DMS 273 (cell line): ENCODE measurements around the gene PIR.

Experiments used
- DNase-seq: peaks from one replicate; lab custom pipeline; 2025; ENCODE audit not compliant: unreplicated experiment; lab: John Stamatoyannopoulos, UW

The PIR gene

DNA sequence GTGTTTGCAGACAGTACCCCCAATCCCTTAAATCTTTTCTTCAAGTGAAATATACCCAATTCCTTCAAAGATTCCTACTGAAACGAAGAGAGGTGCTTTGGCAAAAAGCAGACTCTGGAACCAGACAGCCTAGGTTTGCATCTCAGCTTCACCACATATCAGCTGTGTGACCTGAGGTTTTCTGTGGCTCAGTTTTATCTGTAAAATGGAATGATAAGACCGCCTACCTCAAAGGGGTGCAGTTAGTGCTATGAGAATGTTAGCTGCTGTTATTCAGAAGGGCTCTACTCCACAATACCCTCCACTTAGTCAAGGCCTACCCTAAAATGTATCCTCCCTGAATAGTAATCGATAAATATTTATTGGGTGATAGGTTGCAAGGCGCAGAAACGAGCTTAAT lies 664 bp downstream of the PIR start:
- no peak for DNase-seq

DNA sequence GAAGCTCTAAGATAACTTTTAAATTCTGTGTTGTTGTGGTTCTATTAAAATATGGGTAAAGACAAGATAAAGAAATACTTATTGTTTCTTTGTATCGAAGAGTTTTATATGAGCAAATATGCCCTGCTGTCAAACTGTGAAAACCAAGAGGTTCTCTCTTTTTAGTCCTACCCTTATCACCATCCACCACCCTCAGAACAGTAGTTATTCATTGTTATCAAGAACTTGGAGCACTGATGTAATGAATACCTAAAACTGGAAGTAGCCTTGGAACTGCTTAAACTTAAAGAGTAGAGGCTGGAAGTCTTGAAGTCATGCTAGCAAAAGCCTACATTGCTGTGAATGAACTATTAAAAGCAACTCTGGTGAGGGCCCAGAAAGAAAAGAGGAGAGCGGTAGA lies 9.2 kb downstream of the PIR start:
- no peak for DNase-seq

DNA sequence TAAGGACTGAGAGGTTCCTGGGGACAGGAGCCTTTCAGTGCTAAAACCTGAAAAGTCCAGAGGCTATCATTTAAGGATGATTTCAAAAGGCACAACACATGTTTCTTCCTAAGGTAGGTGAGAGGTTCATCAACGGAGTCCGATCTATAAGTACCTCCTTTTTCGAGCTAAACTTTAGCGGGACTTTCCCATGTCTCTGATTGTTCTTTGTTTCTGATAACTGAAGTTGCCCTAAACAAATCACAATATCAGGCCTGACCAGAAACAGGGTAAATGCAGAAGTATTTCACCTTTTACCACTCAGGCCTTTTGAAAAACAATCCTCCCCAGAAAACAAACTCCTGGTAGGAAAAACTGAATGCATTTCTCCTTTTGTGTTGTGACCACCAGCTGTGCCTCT lies 17.6 kb downstream of the PIR start:
- no peak for DNase-seq

DNA sequence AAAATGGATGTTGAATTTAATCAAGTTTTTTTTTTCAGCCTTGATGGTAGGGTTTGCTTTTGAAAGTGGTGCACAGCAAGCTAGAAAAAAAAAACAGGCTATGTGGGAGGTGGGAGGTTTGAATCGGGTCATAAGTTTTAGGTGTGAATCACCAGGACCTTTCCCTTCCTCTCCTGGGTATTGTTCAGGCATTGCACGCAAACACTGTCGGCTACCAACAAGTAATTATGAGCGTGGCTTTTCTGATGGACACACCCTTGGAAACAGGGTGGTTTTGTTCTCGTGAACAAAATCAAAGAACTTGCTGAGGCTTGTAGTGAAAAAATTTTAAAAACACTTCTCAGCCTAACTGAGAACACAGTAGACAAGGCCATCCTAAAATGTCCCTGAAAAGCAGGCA lies 18.1 kb downstream of the PIR start:
- no peak for DNase-seq

DNA sequence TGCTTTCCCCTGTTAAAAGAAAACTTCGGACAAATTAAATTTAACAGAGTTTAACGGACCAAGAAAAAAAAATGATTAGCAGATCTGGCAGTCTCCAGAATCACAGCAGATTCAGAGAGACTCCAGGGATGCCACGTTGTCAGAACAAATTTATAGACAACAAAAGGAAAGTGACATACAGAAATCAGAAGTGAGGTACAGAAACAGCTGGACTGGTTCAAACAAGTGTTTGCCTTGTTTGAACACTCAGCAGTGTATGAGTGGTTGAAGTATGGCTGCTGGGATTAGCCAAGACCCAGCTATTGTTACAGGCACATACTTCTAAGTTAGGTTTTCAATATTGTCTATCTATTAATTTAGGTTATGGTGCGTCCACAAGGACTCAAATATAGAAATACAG lies 19.1 kb downstream of the PIR start:
- DNase-seq, result no peak

DNA sequence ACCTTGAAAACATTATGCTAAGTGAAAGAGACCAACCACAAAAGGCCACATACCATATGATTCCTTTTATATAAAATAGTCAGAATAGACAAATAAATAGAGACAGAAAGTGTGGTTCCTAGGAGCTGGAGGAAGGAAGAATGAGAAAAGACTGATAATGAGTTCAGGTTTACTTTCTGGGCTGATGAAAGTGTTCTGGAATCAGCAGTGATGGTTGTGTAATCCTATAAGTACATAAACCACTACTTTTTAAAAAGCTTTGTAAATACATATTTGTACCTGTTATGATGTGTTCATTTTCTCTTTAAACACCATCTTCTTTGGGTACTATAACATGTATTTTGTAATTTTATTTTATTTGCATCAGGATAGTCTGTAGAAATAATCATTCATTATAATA lies 20.6 kb downstream of the PIR start:
- DNase-seq, result no peak

DNA sequence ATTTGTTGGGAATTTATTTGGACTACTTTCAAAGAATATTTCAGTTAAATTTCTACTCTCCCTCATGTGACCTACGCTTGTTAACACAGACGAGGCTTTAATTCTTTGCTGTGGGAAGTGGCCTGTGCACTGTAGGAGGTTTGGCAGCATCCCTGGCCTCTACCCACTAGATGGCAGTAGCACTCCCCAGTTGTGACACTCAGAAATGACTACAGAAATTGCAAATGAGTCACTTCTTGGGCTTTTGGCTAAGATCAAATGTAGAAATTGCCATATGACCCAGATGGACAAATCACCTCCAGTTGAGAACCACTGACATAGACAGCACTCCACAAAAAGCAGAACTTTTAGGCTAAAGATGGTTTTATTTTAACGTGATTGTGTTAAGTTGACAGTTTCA lies 22.1 kb downstream of the PIR start:
- peak; percentile 85 for DNase-seq

DNA sequence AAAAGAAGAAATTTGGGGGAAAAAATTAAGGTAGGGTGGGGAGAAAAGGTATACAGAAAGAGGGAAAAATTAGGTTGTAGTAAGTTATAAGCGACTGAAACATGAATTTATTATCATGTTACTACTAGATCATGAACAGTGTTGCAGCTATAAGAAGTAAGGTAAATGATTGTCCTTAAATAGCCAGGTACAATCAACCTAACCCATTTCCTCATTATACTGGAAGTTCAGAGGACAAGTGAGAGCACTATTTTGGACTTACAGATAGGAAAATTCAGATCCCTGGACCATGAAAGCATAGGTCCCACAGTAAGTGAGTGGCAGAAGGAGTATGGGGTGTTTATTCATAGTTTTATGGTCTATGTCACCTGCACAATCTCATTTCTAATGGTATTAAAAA lies 23.5 kb downstream of the PIR start:
- no peak for DNase-seq

DNA sequence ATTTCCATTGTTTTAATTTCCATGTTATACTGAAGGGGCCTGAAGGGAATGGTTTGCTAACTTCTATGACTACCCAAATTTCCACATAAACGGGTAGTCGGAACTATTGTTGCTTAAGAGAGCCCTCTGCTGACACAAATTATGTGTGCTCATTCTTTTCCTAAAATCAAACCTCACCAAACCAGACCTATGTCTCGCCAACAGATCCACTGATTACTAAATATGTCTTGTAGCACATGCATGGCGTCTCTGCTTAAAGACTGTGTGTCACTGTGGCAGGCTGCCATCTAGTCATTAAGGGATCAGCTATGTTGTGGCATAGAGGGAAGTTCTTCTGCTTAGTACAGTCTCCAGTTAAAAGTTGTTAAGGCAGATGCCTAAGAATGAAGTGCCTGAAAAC lies 25.1 kb downstream of the PIR start:
- DNase-seq, result peak; percentile 82

DNA sequence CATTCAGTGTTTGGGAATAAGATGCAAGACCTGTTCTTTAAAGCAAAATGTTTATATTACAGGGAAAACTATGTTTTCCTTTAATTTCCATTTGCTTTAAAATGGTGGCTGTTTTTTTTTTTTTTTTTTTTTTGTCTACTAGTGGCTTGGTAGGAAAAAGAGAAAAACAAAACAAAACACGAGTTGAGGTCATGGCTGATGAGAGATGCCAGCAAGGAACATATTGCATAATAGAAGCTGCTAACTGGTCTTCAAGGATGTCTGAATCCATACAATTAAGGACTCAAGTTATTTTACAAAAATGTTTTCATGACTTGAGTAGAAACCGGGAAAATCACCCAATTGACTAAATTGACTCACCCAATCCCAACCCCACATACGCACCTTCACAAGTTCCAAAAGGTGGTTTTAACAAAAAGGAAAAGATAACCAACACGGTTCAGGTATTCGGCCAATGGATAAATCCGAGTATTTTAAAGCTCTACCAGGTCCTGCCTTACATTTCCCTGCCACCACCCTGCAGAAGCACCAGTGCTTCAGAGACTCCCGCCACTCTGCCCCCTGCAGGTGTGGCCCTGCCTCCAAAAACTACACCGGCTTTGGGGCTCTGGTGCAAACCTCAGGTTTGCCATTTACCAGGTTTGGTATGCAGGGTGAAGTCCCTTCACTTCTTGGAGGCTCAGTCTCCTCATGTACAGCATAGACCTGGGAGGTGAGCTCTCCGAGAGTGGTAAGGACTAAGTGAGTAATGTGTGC lies 27.1 kb downstream of the PIR start:
- DNase-seq, result peak; percentile 46

DNA sequence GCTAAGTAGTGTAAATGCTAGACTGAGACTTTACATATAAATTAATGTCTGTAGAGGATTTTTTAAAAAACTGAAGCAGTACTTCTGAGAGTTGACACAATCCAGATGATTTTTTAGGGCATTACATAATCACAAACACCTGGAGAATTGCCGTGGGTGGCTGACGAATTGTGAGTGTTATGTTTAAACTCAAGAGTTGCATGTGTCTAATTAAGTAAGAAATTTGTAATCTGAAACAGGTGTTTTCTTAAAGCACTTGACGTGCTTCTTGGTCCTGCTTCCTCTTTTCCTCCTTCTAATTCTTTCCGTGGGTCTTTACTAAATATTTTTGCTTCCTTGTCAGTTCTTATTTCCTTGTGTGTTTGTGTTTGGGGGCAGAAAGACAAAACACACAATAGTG lies 27.8 kb downstream of the PIR start:
- no peak for DNase-seq

DNA sequence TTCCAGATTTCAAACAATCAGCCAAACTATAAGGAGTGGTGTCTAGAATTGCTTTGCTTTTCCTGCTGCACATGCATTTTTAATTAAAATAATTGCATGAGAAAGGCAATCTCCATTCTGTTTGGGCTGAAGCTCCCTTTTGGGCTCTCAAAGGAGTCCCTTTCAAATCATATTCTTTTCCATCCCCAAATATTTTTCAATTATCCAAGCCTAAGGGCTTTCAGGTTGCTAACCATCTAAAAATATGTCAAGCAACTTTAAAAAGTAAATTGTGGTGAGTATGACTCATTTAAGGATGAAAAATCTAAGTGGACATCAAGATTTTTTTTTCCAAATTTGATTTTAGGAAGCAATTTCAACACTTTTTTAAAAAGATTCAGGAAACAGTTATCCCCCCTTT lies 28.4 kb downstream of the PIR start:
- DNase-seq, result no peak

DNA sequence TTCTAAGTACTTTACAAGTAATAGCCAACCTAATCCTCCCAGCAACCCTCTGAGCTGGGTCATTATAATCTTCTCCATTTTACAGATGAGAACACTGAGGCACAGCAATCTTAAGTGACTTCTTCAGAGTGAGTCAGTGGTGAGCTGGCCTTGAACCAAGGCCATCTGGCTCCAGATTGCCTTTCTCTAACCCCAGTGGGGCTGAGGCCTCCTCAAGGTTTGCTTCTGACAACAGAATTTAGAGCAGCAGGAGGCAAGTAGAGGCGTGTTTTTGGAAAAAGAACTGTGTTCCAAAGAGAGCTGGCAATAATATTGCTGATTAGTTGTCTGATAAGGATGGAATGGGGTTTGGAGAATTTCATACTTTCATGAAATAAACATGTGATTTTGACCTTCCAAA lies 41.2 kb downstream of the PIR start:
- peak; percentile 87 for DNase-seq

DNA sequence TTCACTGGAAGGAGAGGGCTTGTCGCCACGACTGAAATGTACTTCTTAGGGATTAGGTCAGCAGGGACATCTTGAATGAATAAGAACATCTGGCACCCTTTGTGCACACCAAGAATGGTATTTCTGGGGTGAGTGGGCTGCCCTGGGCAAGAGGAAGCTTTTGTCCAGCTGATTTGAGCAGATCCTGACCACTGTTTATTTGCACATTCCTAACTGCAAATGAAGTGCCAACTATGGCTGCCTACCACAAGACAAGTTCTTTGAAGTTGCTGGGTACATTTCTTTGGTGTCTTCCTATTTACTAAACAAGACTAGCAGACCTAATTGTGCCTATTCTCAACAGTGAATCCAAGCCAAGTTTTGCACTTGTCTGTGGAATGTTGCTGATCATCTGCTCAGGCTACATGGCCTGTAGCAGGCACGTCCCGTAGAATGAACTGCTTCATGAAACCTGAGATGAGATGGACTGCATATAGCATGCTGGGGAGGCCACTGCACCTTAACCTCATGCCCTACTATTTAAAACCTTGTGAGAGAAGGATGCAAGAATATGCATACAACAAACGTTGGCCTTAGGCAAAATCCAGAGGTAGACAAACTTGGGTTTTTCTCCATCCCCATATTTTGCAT lies 45.0 kb downstream of the PIR start:
- peak; percentile 40 for DNase-seq

DNA sequence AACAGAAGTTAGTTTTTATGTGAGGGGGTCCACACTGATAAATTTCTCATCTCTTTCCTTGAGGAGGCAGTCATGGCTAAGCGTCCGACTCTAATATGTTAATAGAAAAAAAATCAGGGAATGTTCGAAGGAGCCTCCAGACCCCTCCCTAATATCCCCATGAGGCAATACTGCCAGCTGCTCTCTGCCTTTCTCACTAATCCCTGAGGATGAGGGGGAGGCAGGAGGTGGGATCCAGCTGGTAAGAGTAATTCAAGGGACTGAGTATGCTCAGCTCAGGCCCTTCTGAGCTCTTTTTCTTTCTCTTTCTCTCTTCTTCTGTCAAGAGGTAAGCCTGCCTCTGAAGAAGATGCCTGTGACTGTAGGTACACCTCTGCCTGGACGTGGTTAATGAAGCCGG lies 51.7 kb downstream of the PIR start:
- peak; percentile 84 for DNase-seq

DNA sequence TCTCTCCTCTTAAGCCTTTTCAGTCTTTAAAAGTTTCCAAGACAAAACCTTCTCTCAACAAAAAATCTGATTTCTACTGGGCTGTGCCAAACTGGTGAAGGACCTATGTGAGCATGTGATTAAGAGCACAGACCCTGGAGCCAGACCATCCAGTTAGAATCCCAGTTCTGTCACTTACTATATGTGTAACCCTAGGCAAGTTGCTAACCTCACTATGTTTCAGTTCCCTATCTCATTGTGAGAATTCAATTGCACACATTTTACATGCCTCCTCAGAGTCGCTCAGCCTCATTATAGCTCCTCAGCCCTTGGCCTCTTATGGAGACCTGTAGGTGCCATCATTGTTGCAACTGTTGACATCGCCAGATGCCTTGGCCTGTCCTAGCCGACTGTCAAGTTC lies 54.8 kb downstream of the PIR start:
- no peak for DNase-seq

DNA sequence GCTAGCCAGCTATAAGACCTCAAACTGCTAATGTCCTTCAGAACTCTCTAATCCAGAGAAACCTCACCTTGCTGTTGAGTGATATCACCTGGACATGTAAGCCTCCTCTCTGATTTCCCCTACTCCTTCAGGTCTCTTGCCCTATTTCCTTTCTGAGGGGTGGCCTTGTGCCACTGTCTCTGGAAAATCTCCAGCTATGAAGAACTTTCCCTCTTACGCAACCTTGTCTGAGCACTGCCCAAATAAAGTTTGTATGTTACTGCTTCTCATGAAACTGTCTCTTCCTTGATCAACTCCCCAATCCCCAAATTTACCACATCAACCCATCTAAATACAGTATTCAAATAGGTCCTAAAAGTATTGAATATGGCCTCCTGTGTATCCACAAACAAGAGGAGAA lies 55.4 kb downstream of the PIR start:
- DNase-seq, result no peak

DNA sequence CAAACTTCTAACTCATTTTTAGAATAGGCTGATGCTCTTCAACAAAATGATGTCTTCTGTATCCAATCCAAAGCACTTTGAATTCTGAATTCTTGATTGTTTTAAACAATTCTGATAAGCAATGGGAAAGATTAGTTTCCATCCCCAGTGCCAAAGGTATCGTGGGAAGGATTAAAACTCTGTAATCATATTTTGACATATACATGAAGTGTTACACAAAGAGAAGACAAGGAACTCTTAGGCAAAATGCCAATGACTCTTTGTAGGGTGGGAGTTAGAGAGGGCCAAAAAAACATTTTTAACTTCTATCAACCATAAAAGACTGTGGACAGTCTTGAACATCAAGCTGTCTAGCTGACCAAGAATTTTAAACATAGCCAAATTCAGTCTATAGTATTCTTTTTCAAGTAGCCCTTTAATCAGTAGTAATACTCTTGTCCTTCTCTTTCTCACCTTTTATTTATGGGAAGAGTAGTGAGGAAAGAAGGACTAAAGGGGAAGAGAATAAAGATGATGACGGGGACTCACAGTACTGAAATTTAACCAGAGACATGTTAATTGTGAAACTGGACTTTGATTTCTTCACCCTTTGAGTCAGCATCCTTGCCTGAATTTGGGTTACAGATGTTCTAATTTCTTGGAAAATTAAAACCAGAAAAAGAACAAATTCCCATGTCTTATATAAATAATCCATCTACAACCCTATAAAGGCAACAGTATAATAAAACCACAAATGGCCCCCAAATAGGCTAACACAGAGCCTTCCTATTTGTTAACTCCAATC lies 57.1 kb downstream of the PIR start:
- no peak for DNase-seq

DNA sequence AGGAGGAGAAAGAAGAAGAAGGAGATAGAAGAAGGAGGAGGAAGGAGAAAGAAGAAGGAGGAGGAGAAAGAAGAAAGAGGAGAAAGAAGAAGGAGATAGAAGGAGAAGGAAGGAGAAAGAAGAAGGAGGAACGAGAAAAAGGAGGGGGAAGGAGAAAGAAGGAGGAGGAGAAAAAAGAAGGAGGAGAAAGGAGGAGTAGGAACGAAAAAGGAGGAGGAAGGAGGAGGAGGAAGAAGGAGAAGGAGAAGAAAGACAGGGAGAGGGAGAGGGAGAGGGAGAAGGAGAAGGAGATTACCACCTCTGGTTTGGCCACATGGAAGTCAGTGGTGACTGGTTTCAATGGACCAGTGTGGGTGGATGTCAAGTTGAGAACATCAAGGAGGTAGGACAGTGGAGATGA lies 58.9 kb downstream of the PIR start:
- no peak for DNase-seq

DNA sequence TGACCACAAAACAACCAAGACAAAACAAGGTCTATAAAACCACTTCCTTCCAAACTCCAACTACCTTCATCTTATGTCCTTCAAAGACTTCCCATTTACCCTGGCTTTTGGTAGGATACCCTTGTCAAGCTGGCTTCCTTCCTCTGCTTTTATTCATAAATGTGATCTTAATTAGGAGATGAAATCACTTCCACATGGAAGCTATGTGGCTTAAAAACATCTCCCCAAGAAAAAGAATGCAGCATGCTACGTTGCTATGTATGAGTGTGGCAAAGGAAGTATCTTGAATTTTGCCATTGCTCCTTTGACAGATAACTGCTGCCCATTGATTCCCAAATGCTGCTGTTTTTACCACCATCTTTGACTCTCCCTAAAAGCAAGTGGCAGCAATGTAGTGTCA lies 62.5 kb downstream of the PIR start:
- no peak for DNase-seq

DNA sequence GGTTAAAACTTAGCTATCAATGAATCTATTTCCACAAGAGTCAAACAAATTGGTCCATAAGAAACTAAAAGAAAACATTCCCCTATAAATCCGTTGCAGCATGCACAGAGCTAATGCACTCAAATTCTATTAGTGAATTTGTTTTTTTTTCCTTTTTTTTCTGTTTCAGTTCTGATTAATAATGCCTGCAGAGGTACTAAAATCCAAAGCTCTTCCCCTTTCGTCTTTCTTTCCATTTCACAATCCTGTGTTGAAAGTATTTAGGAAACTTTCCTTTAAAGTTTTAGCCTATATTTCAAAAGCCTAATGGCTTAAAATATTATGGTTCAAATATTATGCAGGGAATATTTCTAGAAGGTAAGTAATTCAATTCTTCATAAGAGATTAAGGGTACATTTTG lies 63.1 kb downstream of the PIR start:
- DNase-seq, result no peak

DNA sequence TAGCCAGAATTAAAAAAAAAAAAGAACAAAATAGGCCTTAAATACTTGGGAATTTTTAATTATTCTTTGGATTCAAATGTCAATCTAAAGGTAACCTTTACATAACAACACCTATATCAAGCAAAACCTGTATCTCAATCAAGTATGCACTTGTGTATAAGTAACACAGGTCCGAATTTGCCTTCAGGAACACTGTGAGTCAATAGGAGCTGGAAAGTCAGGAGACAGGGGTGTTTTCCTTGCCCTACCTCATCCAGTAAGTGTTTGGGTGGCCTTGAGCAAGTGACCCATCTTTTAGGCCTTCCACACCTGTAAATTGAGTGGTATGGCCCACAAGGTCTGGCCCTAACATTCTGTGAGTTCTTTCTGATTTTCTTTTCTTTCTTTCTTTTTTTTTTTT lies 68.1 kb downstream of the PIR start:
- DNase-seq, result no peak
